ENCODE measurements around the gene ZDHHC13.
A peak's percentile ranks its signal among the peaks of the same experiment; 100 is the strongest.

Gene ZDHHC13

GRCh38 chr11:19116971-19117759 lies at the start of gene ZDHHC13:
ZDHHC13 (plus strand) TSS chr11:19117168; CDS start chr11:19117250, 82 bp downstream.
- peak; percentile 82 to 87 for DNase-seq (ENCODE audit: low read depth in 2 of 2)

GRCh38 chr11:19071255-19071654 lies 45.7 kb upstream of the ZDHHC13 start:
- DNase-seq (ENCODE audit: low read depth in 2 of 2): peak; percentile 5 to 20

- no peak for DNase-seq (ENCODE audit: low read depth in 2 of 2)
Observed at GRCh38 chr11:19072464-19072863, 44.5 kb upstream of the ZDHHC13 start.

GRCh38 chr11:19073454-19074415 lies 43.2 kb upstream of the ZDHHC13 start:
- no peak for DNase-seq (ENCODE audit: low read depth in 2 of 2)

GRCh38 chr11:19075636-19076035 lies 41.3 kb upstream of the ZDHHC13 start:
- no peak for DNase-seq (ENCODE audit: low read depth in 2 of 2)

- DNase-seq (ENCODE audit: low read depth in 2 of 2): peak; percentile 6 to 42
Observed at GRCh38 chr11:19076744-19077589, 40.0 kb upstream of the ZDHHC13 start.

GRCh38 chr11:19077965-19078364 lies 39.0 kb upstream of the ZDHHC13 start:
- DNase-seq (ENCODE audit: low read depth in 2 of 2): no peak

GRCh38 chr11:19079643-19080440 lies 37.1 kb upstream of the ZDHHC13 start:
- DNase-seq (ENCODE audit: low read depth in 2 of 2): no peak

GRCh38 chr11:19080579-19080993 lies 36.4 kb upstream of the ZDHHC13 start:
- DNase-seq (ENCODE audit: low read depth in 2 of 2): no peak

GRCh38 chr11:19083166-19083565 lies 33.8 kb upstream of the ZDHHC13 start:
- no peak for DNase-seq (ENCODE audit: low read depth in 2 of 2)

- no peak for DNase-seq (ENCODE audit: low read depth in 2 of 2)
Observed at GRCh38 chr11:19084661-19085315, 32.2 kb upstream of the ZDHHC13 start.

- no peak for DNase-seq (ENCODE audit: low read depth in 2 of 2)
Observed at GRCh38 chr11:19087658-19088057, 29.3 kb upstream of the ZDHHC13 start.

GRCh38 chr11:19088791-19089190 lies 28.2 kb upstream of the ZDHHC13 start:
- no peak for DNase-seq (ENCODE audit: low read depth in 2 of 2)

- no peak for DNase-seq (ENCODE audit: low read depth in 2 of 2)
Observed at GRCh38 chr11:19089421-19089820, 27.5 kb upstream of the ZDHHC13 start.

- no peak for DNase-seq (ENCODE audit: low read depth in 2 of 2)
Observed at GRCh38 chr11:19091366-19091765, 25.6 kb upstream of the ZDHHC13 start.

GRCh38 chr11:19092342-19092741 lies 24.6 kb upstream of the ZDHHC13 start:
- no peak for DNase-seq (ENCODE audit: low read depth in 2 of 2)

GRCh38 chr11:19092850-19093249 lies 24.1 kb upstream of the ZDHHC13 start:
- DNase-seq (ENCODE audit: low read depth in 2 of 2): no peak

GRCh38 chr11:19093976-19094375 lies 23.0 kb upstream of the ZDHHC13 start:
- no peak for DNase-seq (ENCODE audit: low read depth in 2 of 2)

GRCh38 chr11:19094859-19095258 lies 22.1 kb upstream of the ZDHHC13 start:
- DNase-seq (ENCODE audit: low read depth in 2 of 2): no peak

GRCh38 chr11:19099093-19099492 lies 17.9 kb upstream of the ZDHHC13 start:
- DNase-seq (ENCODE audit: low read depth in 2 of 2): no peak
